NCI-H524 (cell line): ENCODE measurements around the gene NRTN.

Source experiments
- DNase-seq, 2 experiments: peaks; one replicate each; lab custom pipeline; 2025; lab: John Stamatoyannopoulos, UW

NRTN gene

GRCh38 chr19:5814852-5815246 is 10.0 kb downstream of the NRTN start:
- DNase-seq: peak in 1 of 2 experiments; percentile 37

DNA sequence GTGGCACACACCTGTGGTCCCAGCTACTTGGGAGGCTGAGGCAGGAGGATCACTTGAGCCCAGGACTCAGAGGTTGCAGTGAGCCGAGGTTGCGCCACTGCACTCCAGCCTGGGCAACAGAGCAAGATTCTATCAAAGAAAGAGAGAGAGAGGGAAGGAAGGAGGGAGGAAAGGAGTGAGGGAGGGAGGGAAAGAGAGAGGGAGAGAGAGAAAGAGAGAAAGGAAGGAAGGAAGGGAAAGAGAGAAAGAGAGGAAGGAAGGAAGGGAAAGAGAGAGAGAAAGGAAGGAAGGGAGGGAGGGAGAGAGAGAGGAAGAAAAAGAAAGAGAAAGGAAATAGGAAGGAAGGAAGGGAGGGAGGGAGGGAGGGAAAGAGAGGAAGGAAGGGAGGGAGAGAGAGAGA is 12.4 kb downstream of the NRTN start:
- DNase-seq: no peak

GRCh38 chr19:5818594-5818993 is 13.7 kb downstream of the NRTN start:
- no peak for DNase-seq

GRCh38 chr19:5820785-5821184 is 15.9 kb downstream of the NRTN start:
- DNase-seq: no peak

DNA sequence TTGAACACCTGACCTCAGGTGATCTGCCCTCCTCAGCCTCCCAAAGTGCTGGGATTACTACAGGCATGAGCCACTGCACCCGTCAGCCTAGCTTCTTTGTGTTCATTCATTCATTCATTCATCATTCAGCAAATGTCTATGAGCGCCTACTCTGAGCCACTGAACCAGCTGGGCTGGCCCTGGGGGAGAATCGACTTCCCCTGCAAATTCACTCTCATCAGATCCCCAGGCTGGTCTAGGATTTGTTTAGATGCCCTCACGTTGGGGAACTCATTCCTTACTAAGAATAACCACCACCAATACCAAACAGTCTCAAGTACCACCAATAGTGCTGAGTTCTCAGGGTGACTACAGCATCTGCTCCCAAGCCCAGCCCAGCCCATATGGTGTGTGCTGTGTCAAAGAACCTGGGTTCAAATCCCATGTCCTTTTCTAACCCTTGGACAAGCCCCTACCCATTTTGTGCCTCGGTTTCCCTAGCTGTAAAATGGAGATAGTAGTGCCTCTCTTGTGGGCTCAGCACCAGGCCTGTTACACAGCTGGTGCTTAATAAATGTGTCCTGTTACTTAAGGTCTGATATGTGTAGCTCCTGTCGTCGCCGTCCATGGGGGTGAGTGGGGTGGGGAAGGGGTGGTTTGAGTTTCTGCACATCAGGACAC is 16.8 kb downstream of the NRTN start:
- DNase-seq: no peak

- DNase-seq: no peak
Measured at GRCh38 chr19:5822181-5822844, 17.4 kb downstream of the NRTN start.

- DNase-seq: peak; percentile 51 to 53
Measured at GRCh38 chr19:5823579-5824281, 18.9 kb downstream of the NRTN start.

- DNase-seq: peak in 1 of 2 experiments; percentile 70
Measured at GRCh38 chr19:5824751-5825150, 19.9 kb downstream of the NRTN start.

GRCh38 chr19:5825178-5825577 is 20.3 kb downstream of the NRTN start:
- DNase-seq: no peak

DNA sequence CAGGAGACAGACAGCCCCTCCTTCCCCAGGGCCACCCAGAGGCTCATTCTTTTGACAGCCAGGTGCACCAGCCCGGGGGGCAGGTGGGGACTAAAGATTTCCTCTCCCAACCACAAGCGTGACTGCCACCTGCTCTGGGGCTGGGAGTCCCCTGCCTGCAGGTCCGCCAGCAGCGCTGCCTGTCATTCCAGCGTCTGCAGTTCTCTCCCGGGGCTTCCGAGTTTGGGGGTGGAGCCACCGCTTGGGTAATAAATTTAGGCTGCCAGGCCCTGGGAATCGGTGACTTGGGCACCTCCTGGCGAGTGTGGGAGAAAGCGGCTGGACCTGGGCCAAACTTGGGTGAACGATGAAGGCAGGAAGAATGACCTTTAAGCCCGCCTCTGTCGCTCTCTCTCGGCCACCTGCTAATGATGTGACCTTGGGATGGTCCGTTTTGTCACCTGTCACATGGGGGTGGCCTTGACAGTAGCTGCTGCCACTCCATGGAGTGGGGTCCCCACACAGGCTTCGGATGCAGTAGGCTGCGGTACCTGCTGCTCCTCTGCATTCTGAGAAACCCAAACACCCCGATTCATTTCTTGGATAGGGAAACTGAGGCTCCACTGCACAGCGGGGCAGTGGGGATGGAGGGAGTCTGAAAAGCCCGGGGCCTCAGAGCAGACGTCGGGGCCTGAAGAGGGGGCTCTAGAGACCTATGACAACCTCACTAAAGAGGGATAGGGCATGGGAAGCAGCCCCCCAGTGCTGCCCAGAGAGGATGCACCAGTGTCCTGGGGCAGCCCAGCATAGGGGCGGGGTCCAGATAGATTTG is 21.9 kb downstream of the NRTN start:
- peak; percentile 86 to 90 for DNase-seq

GRCh38 chr19:5827342-5827890 is 22.5 kb downstream of the NRTN start:
- no peak for DNase-seq

DNA sequence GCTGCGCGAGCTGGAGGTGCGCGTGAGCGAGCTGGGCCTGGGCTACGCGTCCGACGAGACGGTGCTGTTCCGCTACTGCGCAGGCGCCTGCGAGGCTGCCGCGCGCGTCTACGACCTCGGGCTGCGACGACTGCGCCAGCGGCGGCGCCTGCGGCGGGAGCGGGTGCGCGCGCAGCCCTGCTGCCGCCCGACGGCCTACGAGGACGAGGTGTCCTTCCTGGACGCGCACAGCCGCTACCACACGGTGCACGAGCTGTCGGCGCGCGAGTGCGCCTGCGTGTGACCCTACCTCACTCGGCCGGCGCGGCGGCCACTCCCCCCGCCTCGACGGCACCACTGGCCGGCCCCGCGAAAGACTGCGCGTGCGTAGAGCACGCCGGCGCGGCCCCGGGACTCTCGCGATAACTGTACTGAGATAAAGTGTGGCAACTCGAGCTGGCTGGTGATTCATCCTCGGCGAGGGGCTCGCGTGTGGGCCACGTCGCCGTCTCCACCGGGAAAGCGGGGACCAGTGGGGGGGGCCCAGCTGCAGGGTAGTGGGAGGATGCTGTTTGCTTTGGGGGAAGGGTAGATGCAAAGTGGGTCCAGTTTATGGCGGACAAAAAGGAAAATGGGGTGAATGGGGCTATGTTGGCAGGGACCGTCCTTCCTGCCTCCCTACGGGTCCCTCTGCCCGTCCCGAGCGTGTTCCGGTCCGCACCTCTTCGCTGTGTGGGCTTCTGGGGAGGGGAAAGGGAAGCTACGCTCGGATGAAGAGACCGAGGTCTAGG is 23.2 kb downstream of the NRTN start:
- peak; percentile 90 to 98 for DNase-seq

DNA sequence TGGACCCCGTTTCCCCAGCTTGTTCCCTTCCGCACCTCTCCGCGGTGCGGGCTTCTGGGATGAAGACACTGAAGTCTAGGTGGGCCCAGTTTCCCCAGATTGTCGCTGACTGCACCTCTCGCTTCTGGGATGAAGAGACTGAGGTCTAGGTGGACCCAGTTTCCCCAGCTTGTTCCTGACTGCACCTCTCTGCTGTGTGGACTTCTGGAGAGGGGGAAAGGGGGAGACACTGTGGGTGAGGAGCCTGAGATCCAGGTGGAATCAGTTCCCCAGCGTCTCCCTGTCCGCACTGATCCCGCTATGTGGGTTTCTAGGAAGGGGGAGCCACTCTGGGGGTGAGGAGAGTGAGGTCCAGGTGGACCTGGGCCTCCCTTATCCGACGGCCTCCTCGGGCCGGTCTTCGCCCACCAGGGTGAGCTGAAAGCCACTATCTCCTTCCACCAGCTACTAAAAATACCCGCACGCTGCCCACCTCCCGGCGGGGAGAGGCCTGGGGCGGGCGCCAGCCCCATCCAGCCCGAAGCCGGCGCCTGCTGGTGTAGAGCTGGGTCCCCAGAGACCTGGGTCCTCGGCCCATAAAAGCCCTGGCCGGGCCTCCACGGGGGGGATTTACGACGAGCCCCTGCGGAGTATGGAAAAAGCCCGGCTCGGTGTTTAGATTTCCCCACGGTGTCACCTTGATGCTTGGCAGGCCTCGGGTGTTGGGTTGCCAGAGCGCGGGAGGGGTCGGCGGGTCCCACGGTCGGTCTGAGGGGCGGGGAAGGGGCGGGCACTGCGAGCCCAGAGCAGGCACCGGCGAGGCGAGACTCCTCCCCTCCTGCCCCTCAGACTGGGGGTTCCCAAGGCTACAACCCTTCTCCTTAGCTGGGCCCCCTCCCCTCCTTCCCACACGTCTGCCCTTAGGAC is 24.0 kb downstream of the NRTN start:
- DNase-seq: peak; percentile 51 to 56

DNA sequence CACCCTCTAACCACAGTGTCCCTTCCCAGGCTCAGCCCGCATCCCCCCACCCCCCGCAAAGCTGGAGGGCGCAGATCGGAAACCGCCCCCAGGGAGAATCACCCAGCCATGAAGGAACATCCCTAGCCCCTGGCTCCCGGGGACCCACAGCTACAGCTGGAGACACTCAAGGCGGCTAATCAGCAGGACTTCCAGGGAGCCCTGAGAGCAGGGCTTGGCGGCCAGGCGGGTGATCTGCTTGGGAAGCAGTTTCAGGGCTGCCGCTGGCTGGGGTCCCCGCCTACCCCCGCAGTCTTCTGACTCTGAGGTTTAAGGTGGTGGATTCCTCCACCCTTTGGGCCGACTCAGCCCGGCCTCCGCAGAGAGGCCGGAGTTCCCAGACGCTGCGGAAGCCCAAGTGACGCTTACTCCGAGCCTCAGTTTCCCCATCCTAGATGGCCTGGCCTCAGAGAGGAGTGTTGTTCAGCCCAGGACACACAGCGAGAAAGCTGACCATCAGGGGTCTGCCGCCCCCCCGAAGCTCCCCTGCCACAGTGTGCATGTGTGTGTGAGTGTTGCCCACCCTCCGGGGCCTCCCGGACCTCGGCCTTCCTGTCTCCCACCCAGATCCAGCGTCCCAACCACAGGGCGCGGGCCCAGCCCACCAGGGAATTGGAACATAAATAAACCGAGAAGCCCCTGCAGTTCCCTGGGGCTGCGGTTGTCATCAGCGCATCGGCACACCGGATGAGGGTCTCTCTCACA is 24.9 kb downstream of the NRTN start:
- DNase-seq: no peak

- no peak for DNase-seq
Measured at GRCh38 chr19:5831159-5831558, 26.3 kb downstream of the NRTN start.

- no peak for DNase-seq
Measured at GRCh38 chr19:5832061-5832460, 27.2 kb downstream of the NRTN start.

DNA sequence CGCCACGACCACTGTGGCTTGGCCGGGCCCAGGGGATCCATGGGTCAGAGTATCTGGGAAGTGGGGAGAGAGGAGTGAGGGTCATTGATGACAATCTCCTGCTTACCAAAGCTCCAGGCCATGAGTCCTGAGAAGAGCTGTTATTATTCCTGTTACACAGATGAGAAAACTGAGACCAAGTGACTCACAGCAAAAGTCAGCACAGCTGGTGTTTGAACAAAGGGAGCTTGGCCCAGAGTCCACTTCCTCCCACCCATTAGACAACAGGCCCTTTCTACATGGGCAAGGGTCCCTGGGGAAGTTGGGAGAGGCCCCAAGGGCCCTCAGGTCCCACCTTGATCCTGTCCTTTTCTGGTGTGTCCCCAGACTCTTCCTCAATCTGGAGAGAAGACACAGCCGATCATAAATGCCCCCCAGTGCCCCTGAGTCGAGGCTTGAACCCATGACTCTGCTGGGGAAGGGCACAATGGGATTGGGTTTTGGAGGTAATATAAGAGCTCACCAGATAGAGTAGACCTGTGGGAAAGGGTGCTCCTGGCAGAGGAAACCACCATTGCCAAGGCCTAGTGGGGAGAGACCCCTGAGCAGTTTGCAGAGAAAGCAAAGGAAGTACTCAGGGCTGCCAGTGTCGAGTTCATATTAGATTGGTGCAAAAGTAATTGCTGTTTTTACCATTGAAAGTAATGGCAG is 27.8 kb downstream of the NRTN start:
- no peak for DNase-seq

- no peak for DNase-seq
Measured at GRCh38 chr19:5837761-5838352, 33.0 kb downstream of the NRTN start.
